Colon (tissue), 2 donors: Measurements from ENCODE around the gene FAM43B.

Experiments used
- FAIRE-seq: peaks from 2 replicates; lab custom pipeline; 2012; peaks lifted over from hg19 to GRCh38; lab: Jason Lieb, UNC
- donor health status: control.
- donor health status: control.

Gene FAM43B

GRCh38 chr1:20593756-20594155, 41.4 kb downstream of the FAM43B start:
- no peak for FAIRE-seq

- no peak for FAIRE-seq
These were observed 42.4 kb downstream of the FAM43B start for GRCh38 chr1:20594746-20595145.

GRCh38 chr1:20596106-20596505, 43.7 kb downstream of the FAM43B start:
- no peak for FAIRE-seq

GRCh38 chr1:20597650-20598049, 45.3 kb downstream of the FAM43B start:
- FAIRE-seq = no peak

GRCh38 chr1:20600156-20600555, 47.8 kb downstream of the FAM43B start:
- FAIRE-seq = no peak

GRCh38 chr1:20601129-20601825, 48.9 kb downstream of the FAM43B start:
- FAIRE-seq = no peak

- FAIRE-seq = no peak
These were observed 50.6 kb downstream of the FAM43B start for GRCh38 chr1:20602851-20603450.

- FAIRE-seq = no peak
These were observed 51.4 kb downstream of the FAM43B start for GRCh38 chr1:20603504-20604464.
